ENCODE data around the gene RAMP2.

DNA sequence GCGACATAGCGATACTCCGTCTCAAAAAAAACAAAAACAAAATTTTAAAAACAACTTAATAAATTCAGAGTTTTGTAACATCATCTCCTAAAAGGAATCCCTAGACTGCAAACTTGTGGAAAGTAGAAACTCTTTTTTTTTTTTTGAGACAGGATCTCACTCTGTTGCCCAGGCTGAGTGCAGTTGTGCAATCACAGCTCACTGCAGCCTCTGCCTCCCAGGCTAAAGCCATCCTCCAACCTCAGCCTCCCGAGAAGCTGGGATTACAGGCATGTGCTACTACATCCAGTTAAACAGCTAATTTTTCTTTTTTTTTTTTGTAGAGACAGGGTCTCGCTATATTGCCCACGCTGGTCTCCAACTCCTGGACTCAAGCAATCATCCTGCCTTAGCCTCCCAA is 35.9 kb upstream of the RAMP2 start:
- TF ChIP-seq POLR2A (IDR thresholded peaks at IDR 0.05; ENCODE audit: low read length) (no peak), GATA1 (IDR thresholded peaks at IDR 0.05; ENCODE audit: low read depth, low read length) (no peak)
